Breast epithelium (tissue), 4 donors: ENCODE results near the gene DYRK3. TPM values are rescaled to one million over a fixed set of nuclear protein-coding genes. Genes with fewer than 3 reads are reported as not detected.

Experiments
- DNase-seq, 2 donors: peaks; one replicate each; pipeline ENCODE4 v3.0.0-alpha.2; 2019; ENCODE audit warnings: low spot score in 2 of 2
- H3K27ac ChIP-seq, 2 donors: fragments of 200-600 bp; sonication (generic) in 1 of 2; one replicate each; pipeline ENCODE4 v1.5.1; 2016 to 2019; ENCODE audit warnings: mild to moderate bottlenecking in 1 of 2
- H3K27me3 ChIP-seq, 2 donors: fragments of 200-600 bp; sonication (generic) in 1 of 2; one replicate each; pipeline versions ENCODE4 v1.5.1 to v1.6.0; 2017 to 2019; ENCODE audit warnings: control low read depth in 1 of 2, mild to moderate bottlenecking in 1 of 2
- H3K36me3 ChIP-seq: fragments of 200-600 bp; one replicate; pipeline ENCODE4 v1.5.1; 2019
- H3K4me1 ChIP-seq, 2 donors: fragments of 200-600 bp; sonication (generic); one replicate each; pipeline ENCODE4 v1.5.1; 2016 to 2019; ENCODE audit warnings: control low read depth in 1 of 2
- H3K4me3 ChIP-seq, 3 donors: fragments of 200-600 bp; sonication (generic); 1 replicate in 2 of 3; 2 replicates in 1 of 3; pipeline ENCODE4 v1.5.1; 2016 to 2019; ENCODE audit warnings: mild to moderate bottlenecking in 3 of 3, moderate library complexity in 2 of 3
- H3K9me3 ChIP-seq, 2 donors: fragments of 200-600 bp; sonication (generic) in 1 of 2; one replicate each; pipeline ENCODE4 v1.5.1; 2016 to 2019; ENCODE audit warnings: control low read depth in 1 of 2
- POLR2A ChIP-seq: fragments of 450-650 bp; IDR thresholded peaks from one replicate; pipeline ENCODE4 v1.6.1; 2016; ENCODE audit warnings: antibody characterized with exemption, mild to moderate bottlenecking, moderate library complexity
- POLR2AphosphoS5 ChIP-seq, 3 donors: sonication (generic); formaldehyde crosslinking; IDR thresholded peaks; one replicate each; pipeline ENCODE4 v1.6.1; 2017; ENCODE audit warnings: antibody characterized with exemption in 3 of 3
- intact Hi-C: fragments of 100-400 bp; cut with DNase I; formaldehyde crosslinking; loops from one replicate; pipeline ENCODE4 v1.15.1; 2023; ENCODE audit warnings: low total_unique reads
- total RNA-seq, 3 donors: library from RNA; depleted of rRNA; stranded (reverse); fragments of >200 nt; gene quantifications; one replicate each; pipeline ENCODE4 v1.1.0, GENCODE V29; 2016
- TF ChIP-seq, protein P1 (sequence below), 3 donors: fragments of 450-650 bp; IDR thresholded peaks; one replicate each; pipeline ENCODE4 v1.5.1; 2016 to 2017; ENCODE audit warnings: antibody characterized with exemption in 3 of 3, mild to moderate bottlenecking in 3 of 3, moderate library complexity in 3 of 3

DYRK3 gene
- total RNA-seq, 3 donors from 2014 or later: 7.8 to 39.4 (median 14.1) TPM

DNA sequence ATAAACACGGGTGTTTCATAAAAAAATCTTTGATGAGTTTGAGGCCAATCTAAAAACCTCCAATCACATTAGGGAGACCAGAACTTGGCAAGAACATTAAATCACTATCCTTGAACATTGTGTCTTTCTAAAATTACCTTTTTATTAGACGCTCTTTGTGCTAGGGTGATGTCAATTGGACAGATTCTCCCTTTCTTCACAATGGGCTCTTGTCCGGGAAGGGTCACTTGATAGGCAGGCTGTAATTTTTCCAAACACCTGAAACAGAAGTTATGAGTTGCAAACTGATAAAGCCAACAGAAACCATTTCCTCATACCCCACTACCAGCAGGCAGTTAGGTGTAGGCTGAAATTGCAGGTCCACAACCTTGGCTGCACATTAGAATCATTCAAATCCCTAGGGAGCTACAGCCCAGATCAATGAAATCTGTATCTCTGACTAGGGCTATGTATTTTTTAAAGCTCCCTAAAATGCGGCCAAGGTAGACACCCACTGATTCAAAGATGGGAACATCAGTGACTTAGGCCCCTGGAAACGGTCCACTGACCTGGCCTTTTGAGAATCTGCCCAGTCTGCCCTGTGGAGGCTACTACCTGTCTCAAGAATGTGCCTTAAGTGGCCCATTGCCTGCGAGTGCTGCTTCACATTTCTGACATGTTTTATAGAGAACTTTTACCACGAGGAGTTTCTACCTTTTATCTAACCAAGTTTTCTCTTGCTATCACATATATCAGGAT, 39.6 kb upstream of the DYRK3 start:
- Histone ChIP-seq H3K27ac (no peak overlapping the region), H3K36me3 (peaks cover 9% of the 10 kb centered on the region), H3K4me3 (no peak overlapping the region), H3K27me3 (no peaks in the 10 kb centered on the region), H3K9me3 (no peaks in the 10 kb centered on the region), H3K4me1 (no peaks in the 10 kb centered on the region)
- TF ChIP-seq, protein P1, sequence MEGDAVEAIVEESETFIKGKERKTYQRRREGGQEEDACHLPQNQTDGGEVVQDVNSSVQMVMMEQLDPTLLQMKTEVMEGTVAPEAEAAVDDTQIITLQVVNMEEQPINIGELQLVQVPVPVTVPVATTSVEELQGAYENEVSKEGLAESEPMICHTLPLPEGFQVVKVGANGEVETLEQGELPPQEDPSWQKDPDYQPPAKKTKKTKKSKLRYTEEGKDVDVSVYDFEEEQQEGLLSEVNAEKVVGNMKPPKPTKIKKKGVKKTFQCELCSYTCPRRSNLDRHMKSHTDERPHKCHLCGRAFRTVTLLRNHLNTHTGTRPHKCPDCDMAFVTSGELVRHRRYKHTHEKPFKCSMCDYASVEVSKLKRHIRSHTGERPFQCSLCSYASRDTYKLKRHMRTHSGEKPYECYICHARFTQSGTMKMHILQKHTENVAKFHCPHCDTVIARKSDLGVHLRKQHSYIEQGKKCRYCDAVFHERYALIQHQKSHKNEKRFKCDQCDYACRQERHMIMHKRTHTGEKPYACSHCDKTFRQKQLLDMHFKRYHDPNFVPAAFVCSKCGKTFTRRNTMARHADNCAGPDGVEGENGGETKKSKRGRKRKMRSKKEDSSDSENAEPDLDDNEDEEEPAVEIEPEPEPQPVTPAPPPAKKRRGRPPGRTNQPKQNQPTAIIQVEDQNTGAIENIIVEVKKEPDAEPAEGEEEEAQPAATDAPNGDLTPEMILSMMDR (IDR thresholded peaks at IDR 0.05): no peak
- TF ChIP-seq POLR2AphosphoS5 (IDR thresholded peaks at IDR 0.05): no peak
- no peak for TF ChIP-seq POLR2A
- intact Hi-C loops: no loop called here
- no peak for DNase-seq

DNA sequence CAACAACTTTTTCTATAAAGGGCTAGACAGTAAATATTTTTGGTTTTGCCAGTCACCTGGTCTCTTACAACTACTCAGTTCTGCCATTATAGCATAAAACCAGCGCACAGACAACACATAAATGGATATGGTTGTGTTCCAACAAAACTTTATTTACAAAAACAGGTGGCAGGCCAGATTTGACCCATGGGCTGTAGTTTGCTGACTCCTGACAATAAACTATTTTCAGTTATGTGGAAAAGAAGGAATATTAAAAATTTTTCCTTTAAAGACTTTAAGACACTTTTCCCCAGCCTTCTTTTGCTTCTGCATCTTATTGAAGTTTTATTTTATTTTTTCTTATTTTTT, 39.0 kb upstream of the DYRK3 start:
- Histone ChIP-seq H3K4me3 (no peak overlapping the region), H3K27me3 (no peaks in the 10 kb centered on the region), H3K4me1 (no peaks in the 10 kb centered on the region), H3K27ac (no peak overlapping the region), H3K9me3 (no peaks in the 10 kb centered on the region), H3K36me3 (peaks cover 9% of the 10 kb centered on the region)
- DNase-seq: no peak
- intact Hi-C loops: no loop called here
- TF ChIP-seq POLR2A (no peak), POLR2AphosphoS5 (IDR thresholded peaks at IDR 0.05) (no peak)
- TF ChIP-seq, protein P1 (IDR thresholded peaks at IDR 0.05): no peak

DNA sequence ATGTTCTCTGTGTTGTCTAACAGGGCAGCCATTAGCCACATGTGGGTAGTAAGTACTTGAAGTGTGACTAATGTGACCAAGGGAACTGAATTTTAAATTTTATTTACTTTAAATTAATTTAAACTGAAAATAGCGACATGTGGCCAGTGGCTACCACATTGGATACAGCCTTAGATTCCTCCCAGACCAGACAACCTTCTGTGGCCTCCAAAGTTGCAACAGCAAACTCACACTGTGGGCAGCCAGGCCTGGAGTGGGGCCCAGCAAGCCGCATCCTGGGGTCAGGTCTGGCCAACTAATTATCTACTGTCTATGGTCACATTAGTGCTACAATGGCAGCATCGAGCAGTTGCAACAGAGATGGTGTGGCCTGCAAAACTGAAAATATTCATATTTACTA, 34.8 kb upstream of the DYRK3 start:
- Histone ChIP-seq H3K36me3 (peaks cover 9% of the 10 kb centered on the region), H3K4me1 (no peaks in the 10 kb centered on the region), H3K27me3 (no peaks in the 10 kb centered on the region), H3K9me3 (no peaks in the 10 kb centered on the region), H3K4me3 (no peak overlapping the region), H3K27ac (no peak overlapping the region)
- no peak for DNase-seq
- TF ChIP-seq, protein P1 (IDR thresholded peaks at IDR 0.05): no peak
- TF ChIP-seq POLR2A (no peak), POLR2AphosphoS5 (IDR thresholded peaks at IDR 0.05) (no peak)
- intact Hi-C loops: no loop called here

DNA sequence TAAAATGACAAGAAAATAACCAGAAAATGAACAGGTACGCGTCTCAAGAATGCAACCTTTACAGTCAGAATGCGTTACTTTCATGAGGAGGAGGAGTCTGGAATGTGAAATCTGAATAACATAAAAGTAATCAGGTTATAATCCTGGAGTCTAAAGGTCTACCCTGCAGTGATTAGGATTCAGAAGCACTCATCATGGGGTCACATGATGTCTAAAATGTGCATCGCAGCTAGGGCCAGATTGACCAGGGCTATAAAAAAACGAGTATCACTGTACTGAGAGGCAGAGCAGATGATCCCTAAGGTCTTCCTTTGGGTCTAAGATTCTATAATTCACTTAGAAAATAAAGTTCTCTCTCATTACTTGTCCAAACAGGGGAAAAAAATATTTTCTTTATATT, 30.5 kb upstream of the DYRK3 start:
- DNase-seq: no peak
- H3K4me1 ChIP-seq: no peaks in the 10 kb centered on the region
- intact Hi-C loops: loop anchor here (1.0 kb wide), 1 partner anchor 27 kb away; no protein-coding TSS in a partner anchor
- H3K4me3 ChIP-seq: no peak overlapping the region
- no peaks in the 10 kb centered on the region for H3K27me3 ChIP-seq
- no peak overlapping the region for H3K27ac ChIP-seq
- H3K9me3 ChIP-seq: no peaks in the 10 kb centered on the region
- no peaks in the 10 kb centered on the region for H3K36me3 ChIP-seq
- TF ChIP-seq POLR2A (no peak), POLR2AphosphoS5 (IDR thresholded peaks at IDR 0.05) (no peak)
- TF ChIP-seq, protein P1 (IDR thresholded peaks at IDR 0.05): no peak

DNA sequence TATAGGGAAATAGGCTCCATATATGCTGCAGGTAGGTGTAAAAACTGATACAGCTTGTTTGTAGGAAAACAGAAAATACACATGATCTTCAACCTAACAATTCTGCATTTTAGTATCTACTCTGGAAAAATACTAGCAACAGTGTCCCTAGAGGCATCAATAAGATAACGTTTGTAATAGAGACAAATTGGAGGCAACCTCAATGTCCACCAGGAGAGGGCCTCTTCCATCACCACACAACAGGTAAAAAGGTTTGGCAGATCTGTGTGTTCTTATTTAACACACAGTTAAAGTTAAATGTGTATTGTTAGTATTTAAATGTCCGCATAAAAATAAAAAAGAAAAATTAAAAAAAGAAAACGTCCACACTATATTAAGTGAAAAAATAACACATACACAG, 28.5 kb upstream of the DYRK3 start:
- Histone ChIP-seq H3K9me3 (no peaks in the 10 kb centered on the region), H3K27ac (no peak overlapping the region), H3K27me3 (no peaks in the 10 kb centered on the region), H3K4me1 (no peaks in the 10 kb centered on the region), H3K4me3 (no peak overlapping the region), H3K36me3 (no peaks in the 10 kb centered on the region)
- intact Hi-C loops: no loop called here
- TF ChIP-seq POLR2AphosphoS5 (IDR thresholded peaks at IDR 0.05): no peak
- TF ChIP-seq, protein P1 (IDR thresholded peaks at IDR 0.05): peak in 1 of 3 donors; percentile 25
- no peak for TF ChIP-seq POLR2A
- DNase-seq: no peak
